Inferior parietal cortex (tissue), 1 donor: Measurements from ENCODE around the gene TMEM53.

Experiments used
- DNase-seq: peaks from one replicate; pipeline ENCODE4 v3.0.0-alpha.2; 2016; ENCODE audit errors: extremely low spot score

The TMEM53 gene

DNA sequence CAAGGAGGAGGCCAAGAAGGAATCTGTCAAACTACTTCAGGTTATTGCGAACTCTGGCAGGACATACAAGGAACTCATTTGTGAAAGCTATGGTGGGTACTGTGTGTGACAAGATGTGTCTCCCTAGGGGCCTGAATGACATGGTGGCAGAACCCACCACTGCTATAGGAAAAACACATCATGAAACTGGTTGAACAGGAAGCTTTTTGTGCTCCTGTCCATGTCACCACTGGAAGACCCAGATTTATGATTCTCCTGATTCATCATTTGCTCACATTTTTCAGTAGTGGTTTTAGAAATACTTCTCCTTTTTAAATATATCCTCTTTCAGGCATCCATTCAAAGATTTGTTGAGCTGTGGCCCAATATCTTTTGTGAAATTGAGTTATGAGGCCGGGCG is 23.9 kb upstream of the TMEM53 start:
- no peak for DNase-seq

- no peak for DNase-seq
These were observed 22.6 kb upstream of the TMEM53 start for GRCh38 chr1:44696789-44697345.

DNA sequence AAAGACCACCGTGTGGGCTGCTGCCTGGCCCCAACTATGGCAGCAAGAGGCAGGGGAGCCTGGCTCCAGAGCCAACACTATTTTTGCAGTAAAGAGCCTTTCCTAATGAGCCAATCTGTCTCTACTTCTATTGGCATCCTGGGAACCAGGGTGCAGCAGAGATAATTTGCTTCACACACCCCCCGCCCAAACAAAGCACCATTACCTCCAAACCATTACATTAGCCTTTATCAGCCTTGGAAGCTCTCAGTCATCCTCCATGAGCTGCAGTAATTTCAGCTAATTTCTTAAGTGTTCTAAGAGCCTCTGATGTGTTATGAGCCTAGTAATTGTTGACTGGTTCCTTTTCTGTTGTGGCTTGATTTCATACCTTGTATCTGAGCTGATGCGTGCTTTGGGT is 21.8 kb upstream of the TMEM53 start:
- DNase-seq: no peak

DNA sequence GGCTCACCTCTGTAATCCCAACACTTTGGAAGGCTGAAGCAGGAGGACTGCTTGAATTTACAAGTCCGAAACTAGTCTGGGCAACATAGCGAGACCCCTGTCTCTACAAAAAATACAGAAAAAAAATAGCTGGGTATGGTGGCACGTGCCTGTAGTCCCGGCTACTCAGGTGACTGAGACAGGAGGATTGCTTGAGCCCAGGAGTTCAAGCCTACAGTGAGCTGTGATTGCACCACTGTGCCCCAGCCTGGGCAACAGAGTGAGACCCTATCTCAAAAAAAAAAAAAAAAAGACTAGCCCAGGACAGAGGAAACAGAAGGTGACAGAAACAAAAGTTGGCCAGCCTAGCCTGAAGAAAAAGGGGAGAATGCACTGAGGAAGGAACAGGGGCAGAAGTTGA is 21.4 kb upstream of the TMEM53 start:
- DNase-seq: no peak

DNA sequence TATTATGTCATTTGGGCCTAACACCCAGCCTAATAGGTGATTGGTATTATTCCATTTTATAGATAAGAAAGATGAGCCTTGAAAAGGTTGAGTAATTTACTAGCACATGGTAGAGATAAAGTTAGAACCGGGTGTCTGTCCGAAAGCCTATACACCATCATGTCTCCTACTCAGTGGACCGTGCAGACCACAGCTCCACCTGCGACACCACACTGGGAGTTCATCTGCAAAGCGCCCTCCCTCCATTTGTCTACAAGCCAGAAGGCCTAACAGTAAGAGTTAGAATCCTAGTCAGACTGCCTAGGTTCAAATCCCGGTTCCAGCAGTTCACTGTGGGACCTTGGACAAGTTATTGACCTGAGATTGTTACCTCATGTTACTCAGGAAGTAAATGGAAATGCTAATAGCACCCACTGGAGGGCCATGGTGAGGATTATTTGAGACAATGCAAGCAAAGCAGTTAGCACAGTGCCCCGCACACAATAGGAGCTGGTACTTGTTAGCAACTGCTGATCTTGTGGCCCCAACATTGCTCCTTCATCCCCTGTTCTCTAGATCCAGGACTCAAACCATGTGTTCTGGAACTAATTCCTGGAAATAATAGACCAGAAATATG is 20.7 kb upstream of the TMEM53 start:
- no peak for DNase-seq

DNA sequence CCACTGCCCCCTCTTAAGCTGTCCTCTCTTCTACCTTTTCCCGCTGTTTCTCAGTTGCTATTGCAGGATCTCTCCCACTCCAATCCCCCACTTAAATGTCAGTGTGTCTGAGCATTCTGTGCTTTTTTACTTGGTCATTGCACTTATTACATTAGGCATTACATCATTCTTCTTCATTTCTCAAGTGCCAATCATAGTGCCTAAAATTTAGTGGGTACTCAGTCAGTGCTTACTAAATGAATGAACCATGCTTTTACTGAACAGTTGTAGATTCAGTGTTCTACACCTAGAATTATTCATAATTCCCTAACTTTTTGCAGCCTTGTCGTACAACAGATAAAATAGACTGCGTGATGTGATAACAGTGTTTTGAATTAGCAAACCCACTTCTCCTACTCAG is 19.6 kb upstream of the TMEM53 start:
- no peak for DNase-seq

DNA sequence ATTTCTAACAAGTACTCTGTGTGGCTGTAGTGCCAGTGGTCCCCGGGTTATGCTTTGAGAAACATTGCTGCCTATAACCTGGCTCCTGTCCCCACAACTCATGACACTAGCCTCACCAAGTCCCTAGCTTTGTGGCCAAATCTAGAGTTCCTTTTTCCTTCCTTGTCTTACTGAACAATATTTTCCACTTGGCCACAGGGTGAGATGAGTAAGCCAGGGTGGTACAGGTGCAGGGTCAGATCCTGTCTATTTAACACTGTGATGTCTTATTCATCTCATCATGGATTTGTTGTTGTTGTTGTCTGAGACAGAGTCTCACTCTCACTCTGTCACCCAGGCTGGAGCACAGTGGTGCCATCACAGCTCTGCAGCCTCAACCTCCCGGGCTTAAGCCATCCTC is 18.9 kb upstream of the TMEM53 start:
- DNase-seq: no peak

- no peak for DNase-seq
These were observed 15.1 kb upstream of the TMEM53 start for GRCh38 chr1:44689447-44689765.

DNA sequence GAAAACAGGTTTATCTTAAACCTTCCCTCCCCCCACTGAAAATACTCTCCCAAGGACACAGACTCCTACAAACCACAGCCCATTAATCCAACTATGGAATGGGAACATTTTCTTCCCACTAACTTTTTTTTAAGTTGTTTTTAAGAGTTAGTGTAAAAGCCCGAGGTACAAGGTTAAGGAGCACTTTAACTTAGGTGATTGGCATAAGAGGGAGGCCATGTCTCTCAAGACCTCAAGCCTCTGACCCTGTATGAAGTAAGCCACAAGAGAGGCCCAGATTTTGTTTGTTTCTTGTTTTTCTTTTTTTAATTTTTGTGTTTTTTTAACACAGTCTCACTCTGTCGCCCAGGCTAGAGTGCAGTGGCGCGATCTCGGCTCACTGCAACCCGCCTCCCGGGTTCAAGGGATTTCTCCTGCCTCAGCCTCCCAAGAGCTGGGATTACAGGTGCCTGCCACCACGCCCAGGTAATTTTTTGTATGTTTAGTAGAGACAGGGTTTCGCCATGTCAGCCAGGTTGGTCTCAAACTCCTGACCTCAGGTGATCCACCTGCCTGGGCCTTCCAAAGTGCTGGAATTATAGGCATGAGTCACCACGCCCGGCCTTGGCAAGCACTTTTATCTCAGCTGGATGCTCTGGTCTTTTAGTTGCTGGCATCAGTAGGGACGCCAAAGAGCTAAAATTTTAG is 14.6 kb upstream of the TMEM53 start:
- no peak for DNase-seq

DNA sequence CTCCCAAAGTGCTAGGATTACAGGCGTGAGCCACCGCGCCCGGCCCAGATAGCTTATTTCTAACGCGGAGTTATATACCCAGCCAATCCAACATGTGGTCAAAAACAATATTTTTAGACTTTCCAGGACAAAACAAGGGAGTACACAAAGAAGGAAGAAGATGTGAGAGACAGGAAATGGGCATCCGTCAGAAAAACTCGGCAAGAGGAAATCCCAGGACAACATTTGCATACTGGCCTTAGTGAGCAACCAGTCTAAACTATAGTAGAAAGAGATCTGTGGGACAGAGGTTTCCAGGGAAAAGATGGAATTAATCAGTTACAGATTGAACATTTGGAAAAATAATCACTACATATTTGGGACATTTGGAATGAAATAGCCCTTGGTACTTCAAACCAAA is 11.6 kb upstream of the TMEM53 start:
- no peak for DNase-seq

GRCh38 chr1:44685218-44685617 is 10.9 kb upstream of the TMEM53 start:
- no peak for DNase-seq

GRCh38 chr1:44684525-44684924 is 10.2 kb upstream of the TMEM53 start:
- DNase-seq: no peak

GRCh38 chr1:44682883-44683265 is 8.6 kb upstream of the TMEM53 start:
- DNase-seq: no peak

GRCh38 chr1:44681905-44682882 is 7.9 kb upstream of the TMEM53 start:
- no peak for DNase-seq

DNA sequence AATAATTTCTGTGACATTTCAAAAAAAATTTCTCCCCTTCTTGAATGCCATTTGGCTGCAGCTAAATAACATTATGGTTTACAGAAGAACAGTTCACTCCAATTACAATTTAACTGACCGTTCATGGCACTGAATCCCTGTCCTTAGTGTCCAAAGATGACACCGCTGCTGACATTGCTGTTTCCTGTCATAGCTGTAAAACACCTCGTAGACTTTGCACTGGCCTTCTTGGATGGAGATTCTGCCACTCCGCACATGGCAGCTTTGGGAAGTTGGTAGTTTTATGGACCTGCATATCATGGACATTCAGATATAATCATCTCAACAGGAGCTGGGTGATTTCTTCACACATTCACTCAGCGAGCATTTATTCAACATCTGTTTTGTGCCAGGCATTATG is 5.2 kb upstream of the TMEM53 start:
- no peak for DNase-seq

- DNase-seq: no peak
These were observed 4.3 kb upstream of the TMEM53 start for GRCh38 chr1:44678626-44679025.

DNA sequence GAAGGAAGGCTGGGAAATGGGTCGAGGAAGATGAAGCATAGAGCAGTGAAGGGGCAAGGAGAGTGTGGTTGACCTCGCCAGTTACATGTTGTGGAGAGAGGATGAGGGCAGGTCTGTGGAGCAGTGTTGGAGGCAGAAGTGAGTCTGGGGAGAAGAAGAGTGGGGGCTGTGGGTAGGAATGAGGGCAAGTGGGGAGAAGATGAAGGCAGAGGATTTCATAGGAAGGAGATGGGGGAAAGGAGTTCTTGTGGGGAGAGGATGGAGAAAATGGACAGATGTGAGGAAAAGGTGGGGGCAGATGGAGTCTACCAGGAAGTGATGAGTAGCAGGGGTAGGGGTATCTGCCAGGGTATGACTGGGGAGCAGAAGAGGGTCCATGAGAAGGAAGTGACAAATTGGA is 3.8 kb upstream of the TMEM53 start:
- DNase-seq: no peak

- no peak for DNase-seq
These were observed 3.0 kb upstream of the TMEM53 start for GRCh38 chr1:44677201-44677766.

DNA sequence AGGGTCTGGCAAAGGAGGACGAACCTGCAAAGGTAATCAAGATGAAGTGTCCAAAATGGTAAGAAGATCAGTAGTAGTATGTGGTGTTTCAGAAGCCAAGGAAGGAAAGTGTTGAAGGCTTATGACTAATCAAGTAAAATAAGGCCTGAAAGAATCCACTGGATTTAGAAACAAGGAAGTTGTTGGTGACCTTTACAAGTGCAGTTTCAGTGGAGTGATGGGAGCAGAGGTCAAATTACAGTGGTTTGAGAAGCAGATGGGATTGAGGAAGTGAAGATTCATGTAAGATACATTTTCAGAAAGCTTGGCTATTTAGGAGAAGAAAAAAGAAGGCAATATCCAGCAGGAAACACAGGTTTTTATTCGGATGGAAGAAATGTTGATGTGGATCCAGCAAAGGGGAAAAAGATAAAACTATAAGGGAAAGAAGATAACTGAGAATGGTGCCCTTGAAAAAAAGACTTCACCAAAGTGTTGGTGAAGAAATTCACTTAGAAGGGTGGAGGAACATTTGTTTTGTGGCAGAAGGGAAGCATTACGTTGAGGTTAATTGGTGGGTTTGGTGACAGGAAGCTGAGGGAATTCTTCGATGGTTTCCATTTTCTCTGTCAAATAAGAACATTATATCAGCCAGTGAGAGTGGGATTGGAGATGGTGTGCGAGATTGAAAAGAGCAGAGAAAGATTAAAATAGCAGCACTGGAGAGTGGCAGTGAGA is 2.4 kb upstream of the TMEM53 start:
- no peak for DNase-seq

DNA sequence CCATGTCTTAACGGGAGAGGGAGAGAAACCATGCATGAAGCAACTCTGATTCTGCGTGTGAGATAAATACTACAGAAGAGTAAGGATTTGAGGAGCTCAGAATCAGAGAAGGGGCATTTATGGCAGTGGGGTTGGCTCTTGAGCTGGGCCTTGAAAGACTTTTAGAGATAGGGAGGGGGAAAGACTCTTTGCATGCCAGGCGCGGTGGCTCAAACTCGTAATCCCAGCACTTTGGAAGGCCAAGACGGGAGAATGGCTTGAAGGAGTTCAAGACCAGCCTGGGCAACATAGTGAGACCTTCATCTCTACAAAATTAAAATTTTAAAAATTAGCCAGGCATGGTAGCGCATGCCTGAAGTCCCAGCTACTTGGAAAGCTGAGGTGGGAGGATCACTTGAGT is 905 bp upstream of the TMEM53 start:
- no peak for DNase-seq

- DNase-seq: peak; percentile 36
These were observed 587 bp downstream of the TMEM53 start for GRCh38 chr1:44673675-44674112.
